Measurements from ENCODE around the gene PTPN7.

The PTPN7 gene

DNA sequence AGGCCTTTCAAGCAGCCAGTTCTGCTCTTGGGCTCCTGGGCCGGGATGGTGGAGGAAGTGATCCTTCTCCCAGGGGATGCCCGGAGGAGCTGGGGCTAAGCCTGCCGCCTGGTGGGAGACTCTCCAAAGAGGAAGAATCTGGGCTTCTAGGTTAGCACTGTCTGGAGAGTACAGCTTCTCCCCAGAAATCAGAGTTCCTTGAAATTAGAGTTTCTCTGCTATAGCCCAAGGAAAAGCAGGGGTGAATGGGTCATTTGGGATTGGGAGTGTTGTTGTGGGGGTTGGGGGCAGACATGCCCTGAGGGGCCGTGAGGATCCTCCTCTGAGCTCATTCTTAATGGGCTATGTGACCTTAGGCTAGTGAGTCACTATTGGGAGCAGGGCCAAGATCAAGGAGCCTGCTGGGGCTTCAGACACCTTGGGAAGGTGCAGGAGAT lies 39.7 kb upstream of the PTPN7 start (continued):
- TF ChIP-seq ZNF624 (tag by site-specific recombination; IDR thresholded peaks at IDR 0.05) (no peak), SALL2 (tag by site-specific recombination; IDR thresholded peaks at IDR 0.05; ENCODE audit: borderline replicate concordance) (no peak), SP7 (tag by site-specific recombination; IDR thresholded peaks at IDR 0.05) (peak; percentile 52; the same call in 1 of the 2 replicates), PRDM2 (tag by site-specific recombination; IDR thresholded peaks at IDR 0.05; ENCODE audit: borderline replicate concordance) (no peak), GLIS2 (tag by site-specific recombination; IDR thresholded peaks at IDR 0.05) (peak; percentile 31; the same call in 1 of the 2 replicates), ZBTB21 (tag by site-specific recombination; IDR thresholded peaks at IDR 0.05) (0 out of 2 replicates have a peak, but pooled peaks have one; percentile 10), ZNF146 (tag by site-specific recombination; IDR thresholded peaks at IDR 0.05) (no peak), ZBTB10 (tag by site-specific recombination; IDR thresholded peaks at IDR 0.05) (peak; percentile 64; the same call in 1 of the 2 replicates), ZSCAN23 (tag by site-specific recombination; IDR thresholded peaks at IDR 0.05) (peak; percentile 88; the same call in 1 of the 2 replicates), ZNF366 (tag by site-specific recombination; conservative IDR thresholded peaks at IDR 0.05) (peak; percentile 61), ZNF16 (tag by site-specific recombination; IDR thresholded peaks at IDR 0.05; ENCODE audit: low read depth) (no peak), ZBTB20 (tag by site-specific recombination; IDR thresholded peaks at IDR 0.05) (no peak), ZBTB6 (tag by site-specific recombination; IDR thresholded peaks at IDR 0.05) (no peak), ZNF324 (tag by site-specific recombination; IDR thresholded peaks at IDR 0.05) (peak; percentile 74; the same call in 1 of the 2 replicates), ZNF837 (tag by site-specific recombination; IDR thresholded peaks at IDR 0.05) (no peak), ZFP69B (tag by site-specific recombination; IDR thresholded peaks at IDR 0.05) (peak; percentile 33; the same call in 1 of the 2 replicates), ZNF561 (tag by site-specific recombination; IDR thresholded peaks at IDR 0.05; ENCODE audit: borderline replicate concordance) (no peak), ZNF513 (tag by site-specific recombination; IDR thresholded peaks at IDR 0.05) (no peak), MZF1 (tag by site-specific recombination; IDR thresholded peaks at IDR 0.05; ENCODE audit: borderline replicate concordance) (no peak), ZBTB48 (tag by site-specific recombination; IDR thresholded peaks at IDR 0.05) (0 out of 2 replicates have a peak, but pooled peaks have one; percentile 22), GLIS1 (tag by site-specific recombination; IDR thresholded peaks at IDR 0.05) (peak; percentile 40; the same call in 1 of the 2 replicates), ZBTB17 (tag by site-specific recombination; IDR thresholded peaks at IDR 0.05) (peak; percentile 54; the same call in 1 of the 2 replicates), OSR2 (tag by site-specific recombination; IDR thresholded peaks at IDR 0.05) (peak; percentile 27; the same call in 1 of the 2 replicates), SCRT1 (tag by site-specific recombination; IDR thresholded peaks at IDR 0.05; ENCODE audit: borderline replicate concordance) (no peak)
- TF ChIP-seq, protein P1, sequence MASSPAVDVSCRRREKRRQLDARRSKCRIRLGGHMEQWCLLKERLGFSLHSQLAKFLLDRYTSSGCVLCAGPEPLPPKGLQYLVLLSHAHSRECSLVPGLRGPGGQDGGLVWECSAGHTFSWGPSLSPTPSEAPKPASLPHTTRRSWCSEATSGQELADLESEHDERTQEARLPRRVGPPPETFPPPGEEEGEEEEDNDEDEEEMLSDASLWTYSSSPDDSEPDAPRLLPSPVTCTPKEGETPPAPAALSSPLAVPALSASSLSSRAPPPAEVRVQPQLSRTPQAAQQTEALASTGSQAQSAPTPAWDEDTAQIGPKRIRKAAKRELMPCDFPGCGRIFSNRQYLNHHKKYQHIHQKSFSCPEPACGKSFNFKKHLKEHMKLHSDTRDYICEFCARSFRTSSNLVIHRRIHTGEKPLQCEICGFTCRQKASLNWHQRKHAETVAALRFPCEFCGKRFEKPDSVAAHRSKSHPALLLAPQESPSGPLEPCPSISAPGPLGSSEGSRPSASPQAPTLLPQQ (tag by site-specific recombination; IDR thresholded peaks at IDR 0.05), result peak; percentile 33; the same call in 1 of the 2 replicates
- TF ChIP-seq, protein P2, sequence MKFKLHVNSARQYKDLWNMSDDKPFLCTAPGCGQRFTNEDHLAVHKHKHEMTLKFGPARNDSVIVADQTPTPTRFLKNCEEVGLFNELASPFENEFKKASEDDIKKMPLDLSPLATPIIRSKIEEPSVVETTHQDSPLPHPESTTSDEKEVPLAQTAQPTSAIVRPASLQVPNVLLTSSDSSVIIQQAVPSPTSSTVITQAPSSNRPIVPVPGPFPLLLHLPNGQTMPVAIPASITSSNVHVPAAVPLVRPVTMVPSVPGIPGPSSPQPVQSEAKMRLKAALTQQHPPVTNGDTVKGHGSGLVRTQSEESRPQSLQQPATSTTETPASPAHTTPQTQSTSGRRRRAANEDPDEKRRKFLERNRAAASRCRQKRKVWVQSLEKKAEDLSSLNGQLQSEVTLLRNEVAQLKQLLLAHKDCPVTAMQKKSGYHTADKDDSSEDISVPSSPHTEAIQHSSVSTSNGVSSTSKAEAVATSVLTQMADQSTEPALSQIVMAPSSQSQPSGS (tag by site-specific recombination; IDR thresholded peaks at IDR 0.05; ENCODE audit: low read depth), result 0 out of 2 replicates have a peak, but pooled peaks have one; percentile 50

Measured in HEK293 (cell line).